Transverse colon (tissue), 4 donors: ENCODE data around the gene MCC.

Experiments used
- CTCF ChIP-seq, 5 experiments: fragments of 200-600 bp in 3 of 5; fragments of 450-650 bp in 2 of 5; sonication (generic) in 3 of 5; IDR thresholded peaks; 1 replicate in 2 of 5; 2 replicates in 3 of 5; pipeline ENCODE4 v1.5.1; 2016 to 2017; ENCODE audit warnings: antibody characterized with exemption in 5 of 5, inconsistent platforms in 3 of 5, mild to moderate bottlenecking in 2 of 5, moderate library complexity in 1 of 5
- POLR2A ChIP-seq: fragments of 450-650 bp; IDR thresholded peaks from one replicate; pipeline ENCODE4 v1.6.1; 2016; ENCODE audit warnings: antibody characterized with exemption, mild to moderate bottlenecking, moderate library complexity
- POLR2AphosphoS5 ChIP-seq, 3 donors: sonication (generic); formaldehyde crosslinking; IDR thresholded peaks; one replicate each; pipeline ENCODE4 v1.6.1; 2016; ENCODE audit warnings: antibody characterized with exemption in 3 of 3

GRCh38 chr5:113119246-113119924 lies 368.9 kb downstream of the MCC start:
- TF ChIP-seq CTCF (IDR thresholded peaks at IDR 0.05) = no peak
- no peak for TF ChIP-seq POLR2A
- TF ChIP-seq POLR2AphosphoS5 (IDR thresholded peaks at IDR 0.05) = no peak
